Keratinocyte (primary cell): ENCODE data around the gene AGER.

ENCODE experiments used
- EZH2 ChIP-seq: IDR thresholded peaks from one replicate; pipeline ENCODE4 v1.6.1; 2012; ENCODE audit warnings: inconsistent platforms, mild to moderate bottlenecking, low read length, moderate library complexity
- TF ChIP-seq, protein P1 (sequence below), 3 experiments: IDR thresholded peaks in 1 of 3; conservative IDR thresholded peaks in 1 of 3; optimal IDR thresholded peaks in 1 of 3; 2 replicates in 2 of 3; 3 replicates in 1 of 3; pipeline versions ENCODE3 to v1.5.1; 2011; ENCODE audit warnings: low read length in 3 of 3, mild to moderate bottlenecking in 3 of 3, moderate library complexity in 2 of 3, control low read depth in 1 of 3, inconsistent platforms in 1 of 3; ENCODE audit not compliant: insufficient read depth in 2 of 3; ENCODE audit errors: extremely low read depth in 1 of 3

DNA sequence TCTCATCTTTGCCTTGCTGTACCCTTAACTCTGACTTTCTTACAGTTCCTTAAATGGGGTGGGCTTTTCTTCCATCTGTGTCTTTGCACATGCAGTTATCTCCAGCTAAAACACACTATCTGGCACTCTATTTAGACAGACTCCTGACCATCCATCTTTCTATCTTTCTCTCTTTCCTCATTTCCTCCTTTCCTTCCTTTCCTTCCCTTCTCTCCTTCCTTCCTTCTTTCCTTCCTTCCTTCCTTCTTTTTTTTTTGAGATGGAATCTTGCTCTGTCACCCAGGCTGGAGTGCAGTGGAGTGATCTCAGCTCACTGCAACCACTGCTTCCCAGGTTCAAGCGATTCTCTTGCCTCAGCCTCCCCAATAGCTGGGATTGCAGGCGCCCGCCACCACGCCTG, 31.6 kb upstream of the AGER start:
- TF ChIP-seq, protein P1, sequence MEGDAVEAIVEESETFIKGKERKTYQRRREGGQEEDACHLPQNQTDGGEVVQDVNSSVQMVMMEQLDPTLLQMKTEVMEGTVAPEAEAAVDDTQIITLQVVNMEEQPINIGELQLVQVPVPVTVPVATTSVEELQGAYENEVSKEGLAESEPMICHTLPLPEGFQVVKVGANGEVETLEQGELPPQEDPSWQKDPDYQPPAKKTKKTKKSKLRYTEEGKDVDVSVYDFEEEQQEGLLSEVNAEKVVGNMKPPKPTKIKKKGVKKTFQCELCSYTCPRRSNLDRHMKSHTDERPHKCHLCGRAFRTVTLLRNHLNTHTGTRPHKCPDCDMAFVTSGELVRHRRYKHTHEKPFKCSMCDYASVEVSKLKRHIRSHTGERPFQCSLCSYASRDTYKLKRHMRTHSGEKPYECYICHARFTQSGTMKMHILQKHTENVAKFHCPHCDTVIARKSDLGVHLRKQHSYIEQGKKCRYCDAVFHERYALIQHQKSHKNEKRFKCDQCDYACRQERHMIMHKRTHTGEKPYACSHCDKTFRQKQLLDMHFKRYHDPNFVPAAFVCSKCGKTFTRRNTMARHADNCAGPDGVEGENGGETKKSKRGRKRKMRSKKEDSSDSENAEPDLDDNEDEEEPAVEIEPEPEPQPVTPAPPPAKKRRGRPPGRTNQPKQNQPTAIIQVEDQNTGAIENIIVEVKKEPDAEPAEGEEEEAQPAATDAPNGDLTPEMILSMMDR (optimal IDR thresholded peaks at IDR 0.05 in 1 of 3, IDR thresholded peaks at IDR 0.05 in 1 of 3, conservative IDR thresholded peaks at IDR 0.05 in 1 of 3; ENCODE audit: extremely low read depth in 1 of 3, insufficient read depth in 2 of 3, low read length in 3 of 3) = no peak
- TF ChIP-seq EZH2 = no peak
